ENCODE data around the gene TPI1. TPM values are rescaled to one million over a fixed set of nuclear protein-coding genes. Genes with fewer than 3 reads are reported as not detected.
A peak's percentile ranks its signal among the peaks of the same experiment; 100 is the strongest.
"Not testable (repeated sequence)": the region's sequence is repeated elsewhere in the genome, so short reads cannot be mapped to it uniquely, and the experiment has no call there.

The TPI1 gene
- total RNA-seq, 1 experiment from 2014 or later, result 3,575 TPM

- in situ Hi-C loops (cut with HindIII; ENCODE audit: low pct_unique_long_range_greater_than_20kb, low sequenced_read_pairs), result no loop called here
- no peak for DNase-seq (ENCODE audit: low read depth)
These were observed 15.9 kb downstream of the TPI1 start for GRCh38 chr12:6883252-6883651.

- no peak for DNase-seq (ENCODE audit: low read depth)
- in situ Hi-C loops (cut with HindIII; ENCODE audit: low pct_unique_long_range_greater_than_20kb, low sequenced_read_pairs), result no loop called here
These were observed 16.4 kb downstream of the TPI1 start for GRCh38 chr12:6883683-6884082.

GRCh38 chr12:6884539-6884938 lies 17.2 kb downstream of the TPI1 start:
- in situ Hi-C loops (cut with HindIII; ENCODE audit: low pct_unique_long_range_greater_than_20kb, low sequenced_read_pairs), result no loop called here
- no peak for DNase-seq (ENCODE audit: low read depth)

- in situ Hi-C loops (cut with HindIII; ENCODE audit: low pct_unique_long_range_greater_than_20kb, low sequenced_read_pairs), result not testable (repeated sequence)
- DNase-seq (ENCODE audit: low read depth), result peak; percentile 26
These were observed 19.1 kb downstream of the TPI1 start for GRCh38 chr12:6886206-6886999.

- no peak for DNase-seq (ENCODE audit: low read depth)
- in situ Hi-C loops (cut with HindIII; ENCODE audit: low pct_unique_long_range_greater_than_20kb, low sequenced_read_pairs), result no loop called here
These were observed 20.1 kb downstream of the TPI1 start for GRCh38 chr12:6887460-6887859.

- in situ Hi-C loops (cut with HindIII; ENCODE audit: low pct_unique_long_range_greater_than_20kb, low sequenced_read_pairs), result no loop called here
- DNase-seq (ENCODE audit: low read depth), result no peak
These were observed 21.0 kb downstream of the TPI1 start for GRCh38 chr12:6888360-6888759.

- DNase-seq (ENCODE audit: low read depth); in situ Hi-C loops (cut with HindIII; ENCODE audit: low pct_unique_long_range_greater_than_20kb, low sequenced_read_pairs): not testable (repeated sequence)
These were observed 21.5 kb downstream of the TPI1 start for GRCh38 chr12:6888794-6889193.

GRCh38 chr12:6889775-6890573 lies 22.6 kb downstream of the TPI1 start:
- in situ Hi-C loops (cut with HindIII; ENCODE audit: low pct_unique_long_range_greater_than_20kb, low sequenced_read_pairs); DNase-seq (ENCODE audit: low read depth): not testable (repeated sequence)

- in situ Hi-C loops (cut with HindIII; ENCODE audit: low pct_unique_long_range_greater_than_20kb, low sequenced_read_pairs), result no loop called here
- DNase-seq (ENCODE audit: low read depth), result peak; percentile 97
These were observed 23.7 kb downstream of the TPI1 start for GRCh38 chr12:6890789-6891645.

GRCh38 chr12:6891646-6892001 lies 24.3 kb downstream of the TPI1 start:
- no peak for DNase-seq (ENCODE audit: low read depth)
- in situ Hi-C loops (cut with HindIII; ENCODE audit: low pct_unique_long_range_greater_than_20kb, low sequenced_read_pairs), result no loop called here

GRCh38 chr12:6892683-6893082 lies 25.4 kb downstream of the TPI1 start:
- in situ Hi-C loops (cut with HindIII; ENCODE audit: low pct_unique_long_range_greater_than_20kb, low sequenced_read_pairs); DNase-seq (ENCODE audit: low read depth): not testable (repeated sequence)

GRCh38 chr12:6894321-6894720 lies 27.0 kb downstream of the TPI1 start:
- in situ Hi-C loops (cut with HindIII; ENCODE audit: low pct_unique_long_range_greater_than_20kb, low sequenced_read_pairs), result no loop called here
- no peak for DNase-seq (ENCODE audit: low read depth)

GRCh38 chr12:6896846-6897435 lies 29.6 kb downstream of the TPI1 start:
- no peak for DNase-seq (ENCODE audit: low read depth)
- in situ Hi-C loops (cut with HindIII; ENCODE audit: low pct_unique_long_range_greater_than_20kb, low sequenced_read_pairs), result no loop called here

- in situ Hi-C loops (cut with HindIII; ENCODE audit: low pct_unique_long_range_greater_than_20kb, low sequenced_read_pairs), result no loop called here
- DNase-seq (ENCODE audit: low read depth), result no peak
These were observed 32.1 kb downstream of the TPI1 start for GRCh38 chr12:6899427-6899826.

GRCh38 chr12:6899837-6900519 lies 32.6 kb downstream of the TPI1 start:
- DNase-seq (ENCODE audit: low read depth), result peak; percentile 43
- in situ Hi-C loops (cut with HindIII; ENCODE audit: low pct_unique_long_range_greater_than_20kb, low sequenced_read_pairs), result no loop called here

GRCh38 chr12:6902448-6902847 lies 35.1 kb downstream of the TPI1 start:
- no peak for DNase-seq (ENCODE audit: low read depth)
- in situ Hi-C loops (cut with HindIII; ENCODE audit: low pct_unique_long_range_greater_than_20kb, low sequenced_read_pairs), result no loop called here

- no peak for DNase-seq (ENCODE audit: low read depth)
These were observed 36.4 kb downstream of the TPI1 start for GRCh38 chr12:6903722-6904121.

More at GRCh38 chr12:6903722-6904121, 36.4 kb downstream of the TPI1 start:
- in situ Hi-C loops (cut with HindIII; ENCODE audit: low pct_unique_long_range_greater_than_20kb, low sequenced_read_pairs), result no loop called here

All from Caki2 (cell line).